DND-41 (cell line): Measurements from ENCODE around the gene KBTBD7.
A peak's percentile ranks its signal among the peaks of the same experiment; 100 is the strongest.

Source experiments
- ATAC-seq: fragments of 200-7000 bp; cut with Tn5 transposase; 3 replicates; pipeline ENCODE4 v1.9.1; 2021; ENCODE audit warnings: low read depth; ENCODE audit not compliant: insufficient read depth
- DNase-seq: peaks from one replicate; pipeline ENCODE4 v3.0.0-alpha.2; 2020
- H2AFZ ChIP-seq: 2 replicates; pipeline ENCODE4 v1.6.0; 2012; ENCODE audit warnings: low read depth, low read length
- H3K27ac ChIP-seq: 2 replicates; pipeline ENCODE4 v1.5.1; 2012; ENCODE audit warnings: low read length, inconsistent platforms
- H3K27me3 ChIP-seq: fragments of 200-600 bp; sonication (generic); 2 replicates; pipeline ENCODE4 v1.6.0; 2012; ENCODE audit warnings: low read length, mild to moderate bottlenecking, inconsistent platforms; ENCODE audit not compliant: insufficient read depth, poor library complexity
- H3K36me3 ChIP-seq: 2 replicates; pipeline ENCODE4 v1.5.1; 2012; ENCODE audit warnings: low read length, inconsistent platforms; ENCODE audit not compliant: insufficient read depth
- H3K4me1 ChIP-seq: 2 replicates; pipeline ENCODE4 v1.5.1; 2012; ENCODE audit warnings: mild to moderate bottlenecking, low read length; ENCODE audit not compliant: insufficient read depth
- H3K4me2 ChIP-seq: 2 replicates; pipeline ENCODE4 v1.6.0; 2012; ENCODE audit warnings: mild to moderate bottlenecking, moderate library complexity, low read length, inconsistent platforms; ENCODE audit not compliant: insufficient read depth
- H3K4me3 ChIP-seq, 2 experiments: fragments of 200-600 bp in 1 of 2; shearing (Covaris generic) in 1 of 2; 2 replicates each; pipeline ENCODE4 v1.5.1; 2012 to 2016; ENCODE audit warnings: inconsistent platforms in 2 of 2, low read length in 2 of 2, mild to moderate bottlenecking in 2 of 2, low read depth in 1 of 2, moderate library complexity in 1 of 2
- H3K79me2 ChIP-seq: 2 replicates; pipeline ENCODE4 v1.6.0; 2012; ENCODE audit warnings: low read length, inconsistent platforms; ENCODE audit not compliant: insufficient read depth
- H3K9ac ChIP-seq: 2 replicates; pipeline ENCODE4 v1.6.0; 2012; ENCODE audit warnings: low read depth, mild to moderate bottlenecking, inconsistent platforms, low read length, moderate library complexity
- H3K9me3 ChIP-seq: 2 replicates; pipeline ENCODE4 v1.5.1; 2012; ENCODE audit warnings: low read length, moderate library complexity, mild to moderate bottlenecking, inconsistent platforms; ENCODE audit not compliant: insufficient read depth, severe bottlenecking
- H4K20me1 ChIP-seq: 2 replicates; pipeline ENCODE4 v1.6.0; 2012; ENCODE audit warnings: low read length; ENCODE audit not compliant: insufficient read depth
- CTCF ChIP-seq: IDR thresholded peaks from 2 replicates; pipeline ENCODE4 v1.5.1; 2012; ENCODE audit warnings: borderline replicate concordance, low read length, moderate library complexity, mild to moderate bottlenecking; ENCODE audit not compliant: poor library complexity, severe bottlenecking; ENCODE audit errors: extremely low read depth
- EZH2 ChIP-seq: IDR thresholded peaks from 3 replicates; pipeline ENCODE4 v1.6.1; 2012; ENCODE audit warnings: borderline replicate concordance, low read depth, mild to moderate bottlenecking, moderate library complexity, low read length, inconsistent platforms; ENCODE audit not compliant: severe bottlenecking

KBTBD7 gene

GRCh38 chr13:41200126-41200525 is 5.8 kb upstream of the KBTBD7 start:
- no peaks in the 10 kb centered on the region for H3K79me2 ChIP-seq
- no peak overlapping the region for H3K4me3 ChIP-seq
- TF ChIP-seq EZH2, result no peak
- TF ChIP-seq CTCF, result no peak
- ATAC-seq (no peak), DNase-seq (no peak)
- no peak overlapping the region for H2AFZ ChIP-seq
- H3K27ac ChIP-seq, result no peak overlapping the region
- H3K36me3 ChIP-seq, result no peaks in the 10 kb centered on the region
- H4K20me1 ChIP-seq, result no peaks in the 10 kb centered on the region
- H3K4me1 ChIP-seq, result peaks cover 3% of the 10 kb centered on the region; the same call in 1 of the 2 replicates
- H3K4me2 ChIP-seq, result no peak overlapping the region
- no peak overlapping the region for H3K9ac ChIP-seq
- no peaks in the 10 kb centered on the region for H3K9me3 ChIP-seq
- H3K27me3 ChIP-seq, result no peaks in the 10 kb centered on the region

DNA sequence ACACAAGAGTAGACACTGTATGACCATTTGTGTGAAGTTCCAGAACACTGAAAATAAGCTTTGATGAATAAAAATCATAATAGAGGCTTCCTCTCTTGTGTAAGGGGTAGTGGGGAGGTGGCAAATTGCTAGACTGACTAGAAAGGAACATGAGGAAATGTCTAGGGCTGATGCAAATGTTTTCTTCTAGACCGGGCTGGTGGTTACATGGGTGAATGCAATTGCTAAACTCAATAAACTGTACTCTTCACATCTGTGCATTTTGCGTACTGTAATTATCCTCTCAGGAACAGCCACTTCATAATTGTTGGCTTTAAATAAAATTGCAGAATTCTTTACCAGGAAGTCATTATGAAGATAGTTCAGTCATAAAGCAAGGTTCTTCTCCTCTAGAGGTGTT is 5.2 kb upstream of the KBTBD7 start:
- Histone ChIP-seq H3K79me2 (no peaks in the 10 kb centered on the region), H3K9me3 (no peaks in the 10 kb centered on the region), H3K4me2 (no peak overlapping the region), H3K4me1 (peaks cover 9% of the 10 kb centered on the region; the same call in 1 of the 2 replicates), H3K27me3 (no peaks in the 10 kb centered on the region), H3K4me3 (no peak overlapping the region), H2AFZ (no peak overlapping the region), H3K9ac (no peak overlapping the region), H3K36me3 (no peaks in the 10 kb centered on the region), H3K27ac (no peak overlapping the region), H4K20me1 (no peaks in the 10 kb centered on the region)
- DNase-seq (no peak), ATAC-seq (no peak)
- TF ChIP-seq CTCF, result no peak
- TF ChIP-seq EZH2, result no peak

DNA sequence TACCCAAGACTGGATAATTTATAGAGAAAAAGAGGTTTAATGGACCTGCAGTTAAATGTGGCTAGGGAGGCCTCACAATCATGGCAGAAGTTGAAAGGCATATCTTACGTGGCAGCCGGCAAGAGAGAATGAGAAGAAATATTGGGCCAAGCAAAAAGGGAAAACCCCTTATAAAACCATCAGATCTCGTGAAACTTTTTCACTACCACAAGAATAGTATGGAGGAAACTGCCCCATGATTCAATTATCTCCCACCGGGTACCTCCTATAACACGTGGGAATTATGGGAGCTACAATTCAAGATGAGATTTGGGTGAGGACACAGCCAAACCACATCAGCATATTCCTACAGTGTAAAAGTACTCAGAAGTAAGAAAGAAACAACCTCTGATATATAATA is 4.7 kb upstream of the KBTBD7 start:
- H2AFZ ChIP-seq, result no peak overlapping the region
- TF ChIP-seq EZH2 (no peak), CTCF (no peak)
- H3K4me3 ChIP-seq, result no peak overlapping the region
- H3K79me2 ChIP-seq, result peaks cover 2% of the 10 kb centered on the region
- H3K4me2 ChIP-seq, result no peak overlapping the region
- no peaks in the 10 kb centered on the region for H3K9me3 ChIP-seq
- no peak overlapping the region for H3K27ac ChIP-seq
- no peak for ATAC-seq
- H3K9ac ChIP-seq, result no peak overlapping the region
- no peak for DNase-seq
- no peaks in the 10 kb centered on the region for H3K27me3 ChIP-seq
- no peaks in the 10 kb centered on the region; the same call in 1 of the 2 replicates for H3K36me3 ChIP-seq
- H3K4me1 ChIP-seq, result peaks cover 10% of the 10 kb centered on the region; the same call in 1 of the 2 replicates
- no peaks in the 10 kb centered on the region for H4K20me1 ChIP-seq

DNA sequence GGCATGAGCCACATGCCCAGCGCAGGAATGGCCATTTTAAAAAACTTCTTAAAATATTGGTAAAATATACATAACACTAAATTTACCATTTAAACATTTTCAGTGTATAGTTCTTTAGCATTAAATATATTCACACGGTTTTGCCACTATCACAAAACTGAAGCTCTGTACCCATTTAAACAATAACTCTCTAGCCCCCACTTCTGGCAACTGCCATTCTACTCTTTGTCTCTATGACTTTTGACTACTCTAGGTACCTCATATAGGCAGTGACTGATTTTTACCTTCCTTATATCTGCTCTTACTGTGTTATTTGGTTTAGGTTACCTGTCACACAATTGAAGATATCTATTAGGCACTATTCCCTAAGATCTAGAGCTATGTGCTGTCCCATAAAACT is 2.3 kb upstream of the KBTBD7 start:
- Histone ChIP-seq H3K27ac (no peak overlapping the region), H3K27me3 (no peaks in the 10 kb centered on the region), H3K36me3 (peaks cover 12% of the 10 kb centered on the region), H2AFZ (no peak overlapping the region), H3K79me2 (peaks cover 25% of the 10 kb centered on the region), H3K4me2 (no peak overlapping the region), H4K20me1 (no peaks in the 10 kb centered on the region), H3K4me3 (no peak overlapping the region), H3K4me1 (peaks cover 33% of the 10 kb centered on the region), H3K9me3 (no peaks in the 10 kb centered on the region), H3K9ac (no peak overlapping the region)
- peak; percentile 44 for TF ChIP-seq CTCF
- TF ChIP-seq EZH2, result no peak
- no peak for DNase-seq
- no peak for ATAC-seq
